Activated naive CD4-positive, alpha-beta T cell treated with anti-CD3 and anti-CD28 coated beads, Interleukin-2, amount 50 U/mL, for 24 hours (primary cell): ENCODE results near the gene LINGO4.

Experiments
- H3K27ac Mint-ChIP-seq: one replicate; pipeline ENCODE4 v1.8.0; 2021; ENCODE audit warnings: mild to moderate bottlenecking, mixed read lengths
- H3K27me3 Mint-ChIP-seq: one replicate; pipeline ENCODE4 v1.8.0; 2021; ENCODE audit warnings: mixed read lengths
- H3K36me3 Mint-ChIP-seq: one replicate; pipeline ENCODE4 v1.8.0; 2021; ENCODE audit warnings: mixed read lengths
- H3K4me1 Mint-ChIP-seq: one replicate; pipeline ENCODE4 v1.8.0; 2021; ENCODE audit warnings: mixed read lengths
- H3K4me3 Mint-ChIP-seq: one replicate; pipeline ENCODE4 v1.8.0; 2021; ENCODE audit warnings: mild to moderate bottlenecking, mixed read lengths
- H3K9me3 Mint-ChIP-seq: one replicate; pipeline ENCODE4 v1.8.0; 2021; ENCODE audit warnings: mixed read lengths

The LINGO4 gene, protein sequence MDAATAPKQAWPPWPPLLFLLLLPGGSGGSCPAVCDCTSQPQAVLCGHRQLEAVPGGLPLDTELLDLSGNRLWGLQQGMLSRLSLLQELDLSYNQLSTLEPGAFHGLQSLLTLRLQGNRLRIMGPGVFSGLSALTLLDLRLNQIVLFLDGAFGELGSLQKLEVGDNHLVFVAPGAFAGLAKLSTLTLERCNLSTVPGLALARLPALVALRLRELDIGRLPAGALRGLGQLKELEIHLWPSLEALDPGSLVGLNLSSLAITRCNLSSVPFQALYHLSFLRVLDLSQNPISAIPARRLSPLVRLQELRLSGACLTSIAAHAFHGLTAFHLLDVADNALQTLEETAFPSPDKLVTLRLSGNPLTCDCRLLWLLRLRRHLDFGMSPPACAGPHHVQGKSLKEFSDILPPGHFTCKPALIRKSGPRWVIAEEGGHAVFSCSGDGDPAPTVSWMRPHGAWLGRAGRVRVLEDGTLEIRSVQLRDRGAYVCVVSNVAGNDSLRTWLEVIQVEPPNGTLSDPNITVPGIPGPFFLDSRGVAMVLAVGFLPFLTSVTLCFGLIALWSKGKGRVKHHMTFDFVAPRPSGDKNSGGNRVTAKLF

GRCh38 chr1:151805066-151805820 lies at the start of gene LINGO4:
TSS of gene LINGO4 (minus strand) at chr1:151805419. CDS start at chr1:151802704, 2,715 bp downstream.
- Mint-ChIP-seq H3K36me3 (no peaks in the 10 kb centered on the region), H3K27ac (no peak within 1 kb of the TSS), H3K9me3 (no peaks in the 10 kb centered on the region), H3K4me1 (no peaks in the 10 kb centered on the region), H3K4me3 (no peak within 1 kb of the TSS), H3K27me3 (no peaks in the 10 kb centered on the region)

GRCh38 chr1:151854658-151855057 lies 49.4 kb upstream of the LINGO4 start:
- Mint-ChIP-seq H3K27ac (no peak overlapping the region), H3K36me3 (no peaks in the 10 kb centered on the region), H3K27me3 (no peaks in the 10 kb centered on the region), H3K9me3 (no peaks in the 10 kb centered on the region), H3K4me3 (no peak overlapping the region), H3K4me1 (no peaks in the 10 kb centered on the region)

DNA sequence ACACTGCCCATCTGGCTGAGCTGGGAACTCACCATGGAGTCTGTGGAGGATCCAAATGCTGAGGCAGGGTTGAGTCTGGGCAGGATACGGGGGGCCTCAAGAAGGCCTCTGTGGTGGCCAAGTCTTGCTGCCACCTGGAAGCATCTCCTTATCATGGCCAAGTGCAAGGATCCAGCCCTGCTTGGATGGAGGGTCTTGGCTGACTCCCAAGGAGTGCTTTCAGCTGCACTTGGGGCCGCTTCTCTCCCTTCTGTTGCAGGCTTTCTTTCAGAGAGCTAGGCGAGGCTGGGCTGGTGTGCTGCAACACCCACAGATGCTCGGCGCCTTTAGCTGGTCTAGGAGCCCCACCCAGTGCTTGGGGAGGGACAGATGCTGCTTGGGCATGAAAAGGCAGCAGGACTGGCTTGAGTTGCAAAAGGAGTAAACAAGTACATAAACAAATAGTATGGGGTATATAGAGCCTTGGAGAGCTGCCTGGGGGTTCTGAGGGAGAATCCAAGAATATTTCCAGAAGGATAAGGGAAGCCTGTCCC lies 48.3 kb upstream of the LINGO4 start, which contains the start of gene THEM5:
THEM5 (minus strand) TSS at position 302 of the 533 bp plus-strand sequence; CDS start at position 155, 147 bp downstream.
- Mint-ChIP-seq H3K4me3 (no peak within 1 kb of the TSS), H3K27me3 (no peaks in the 10 kb centered on the region), H3K36me3 (no peaks in the 10 kb centered on the region), H3K4me1 (no peaks in the 10 kb centered on the region), H3K9me3 (no peaks in the 10 kb centered on the region), H3K27ac (no peak within 1 kb of the TSS)

GRCh38 chr1:151852733-151853132 lies 47.5 kb upstream of the LINGO4 start:
- H3K4me1 Mint-ChIP-seq, result no peaks in the 10 kb centered on the region
- H3K4me3 Mint-ChIP-seq, result no peak overlapping the region
- H3K36me3 Mint-ChIP-seq, result no peaks in the 10 kb centered on the region
- H3K27ac Mint-ChIP-seq, result no peak overlapping the region
- H3K27me3 Mint-ChIP-seq, result no peaks in the 10 kb centered on the region
- no peaks in the 10 kb centered on the region for H3K9me3 Mint-ChIP-seq

GRCh38 chr1:151851886-151852285 lies 46.7 kb upstream of the LINGO4 start:
- H3K4me1 Mint-ChIP-seq, result no peaks in the 10 kb centered on the region
- H3K27ac Mint-ChIP-seq, result no peak overlapping the region
- H3K9me3 Mint-ChIP-seq, result no peaks in the 10 kb centered on the region
- no peak overlapping the region for H3K4me3 Mint-ChIP-seq
- H3K27me3 Mint-ChIP-seq, result no peaks in the 10 kb centered on the region
- no peaks in the 10 kb centered on the region for H3K36me3 Mint-ChIP-seq

DNA sequence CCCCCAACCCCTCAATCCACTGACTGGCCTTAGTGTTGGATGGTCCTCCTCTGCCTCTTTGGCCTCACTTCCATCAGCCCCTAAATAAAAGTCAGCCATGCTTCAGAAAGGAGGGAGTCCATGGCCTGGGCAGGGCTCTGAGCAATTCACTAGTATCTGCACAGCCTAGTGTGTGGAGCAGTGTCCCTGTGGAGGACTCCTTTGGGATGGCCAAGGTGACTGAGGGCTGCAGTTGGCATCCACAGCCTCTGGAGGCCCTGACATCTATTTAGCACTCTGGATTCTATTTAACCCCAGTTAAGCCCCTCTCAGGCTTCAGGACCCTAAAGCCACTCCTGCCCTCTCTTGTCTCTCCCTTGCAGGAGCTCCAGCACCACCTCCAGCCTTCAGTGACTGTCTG lies 44.7 kb upstream of the LINGO4 start:
- Mint-ChIP-seq H3K36me3 (peaks cover 3% of the 10 kb centered on the region), H3K4me1 (no peaks in the 10 kb centered on the region), H3K27ac (no peak overlapping the region), H3K4me3 (no peak overlapping the region), H3K27me3 (no peaks in the 10 kb centered on the region), H3K9me3 (no peaks in the 10 kb centered on the region)

DNA sequence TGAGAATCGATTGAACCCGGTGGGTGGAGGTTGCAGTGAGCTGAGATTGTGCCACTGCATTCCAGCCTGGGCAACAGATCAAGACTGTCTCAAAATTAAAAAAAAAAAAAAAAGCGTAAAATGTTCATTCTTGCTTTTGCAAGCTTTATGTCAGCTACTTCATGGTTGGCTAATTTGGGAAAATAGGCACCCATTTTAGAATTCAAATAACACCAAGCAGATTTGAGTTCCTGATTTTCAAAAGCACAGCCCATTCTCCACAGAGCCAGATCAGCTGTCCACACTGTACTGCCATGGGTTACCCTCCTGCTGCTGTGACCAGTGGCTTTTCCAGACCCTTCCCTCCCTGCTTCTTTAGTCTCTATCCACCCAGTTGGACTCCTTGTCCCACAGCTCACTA lies 43.9 kb upstream of the LINGO4 start:
- H3K36me3 Mint-ChIP-seq, result peaks cover 3% of the 10 kb centered on the region
- H3K27ac Mint-ChIP-seq, result no peak overlapping the region
- no peak overlapping the region for H3K4me3 Mint-ChIP-seq
- H3K27me3 Mint-ChIP-seq, result no peaks in the 10 kb centered on the region
- H3K9me3 Mint-ChIP-seq, result no peaks in the 10 kb centered on the region
- H3K4me1 Mint-ChIP-seq, result no peaks in the 10 kb centered on the region

- Mint-ChIP-seq H3K27ac (no peak overlapping the region), H3K36me3 (peaks cover 3% of the 10 kb centered on the region), H3K4me3 (no peak overlapping the region), H3K9me3 (no peaks in the 10 kb centered on the region), H3K27me3 (no peaks in the 10 kb centered on the region), H3K4me1 (no peaks in the 10 kb centered on the region)
Measured at GRCh38 chr1:151847867-151848596, 42.8 kb upstream of the LINGO4 start.

DNA sequence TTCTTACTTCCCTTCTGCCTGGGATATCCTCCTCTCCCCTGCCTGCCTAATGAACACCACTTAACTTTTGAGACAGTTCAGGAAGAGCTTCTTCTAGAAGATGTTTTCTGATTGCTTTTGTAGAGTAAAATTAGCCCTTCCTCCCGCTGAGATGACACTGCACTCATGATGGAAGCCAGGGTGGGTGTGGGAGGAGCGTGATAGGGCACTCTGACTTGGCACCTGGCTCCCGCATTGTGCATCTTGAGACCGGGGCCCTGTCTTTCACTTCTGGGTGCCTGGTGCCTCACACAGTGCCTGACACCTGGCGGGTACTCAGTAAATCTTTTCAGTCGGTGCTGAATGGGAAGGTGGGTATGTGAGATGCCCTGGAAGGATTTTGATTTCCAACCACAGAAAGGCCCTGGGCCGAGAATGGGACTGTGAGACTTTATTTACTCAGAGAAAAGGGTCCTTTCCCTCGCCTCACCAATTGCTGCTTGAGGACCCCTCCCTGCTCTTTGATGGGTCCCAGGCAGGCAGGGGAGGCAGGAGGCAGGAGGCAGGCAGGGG lies 41.5 kb upstream of the LINGO4 start:
- H3K4me1 Mint-ChIP-seq, result peaks cover under 1% of the 10 kb centered on the region
- no peak overlapping the region for H3K27ac Mint-ChIP-seq
- H3K36me3 Mint-ChIP-seq, result peaks cover 3% of the 10 kb centered on the region
- no peaks in the 10 kb centered on the region for H3K9me3 Mint-ChIP-seq
- H3K4me3 Mint-ChIP-seq, result no peak overlapping the region
- no peaks in the 10 kb centered on the region for H3K27me3 Mint-ChIP-seq

DNA sequence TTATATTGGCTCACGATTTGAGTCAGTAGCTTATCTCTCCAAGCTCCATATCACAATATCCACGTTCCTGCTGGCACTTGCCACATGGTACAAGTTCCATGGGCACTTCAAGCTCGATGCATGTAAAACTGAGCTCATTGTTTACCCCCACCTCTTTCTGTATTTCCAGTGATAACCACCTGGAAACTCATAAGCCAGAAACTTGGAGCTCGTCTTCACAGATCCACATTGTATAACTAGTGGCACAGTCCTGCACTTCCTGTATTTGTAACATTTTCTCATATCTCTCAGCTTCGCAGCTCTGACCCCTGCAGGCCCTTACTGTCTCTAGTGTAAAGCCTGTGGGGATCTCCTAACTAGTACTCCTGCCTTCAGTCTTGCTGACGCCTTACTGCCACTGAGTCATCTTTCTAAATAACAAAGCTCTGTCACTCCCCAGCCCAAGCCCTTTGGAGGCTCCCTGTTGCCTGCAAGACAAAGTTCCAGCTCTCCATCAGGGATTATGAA lies 40.9 kb upstream of the LINGO4 start:
- peaks cover 3% of the 10 kb centered on the region for H3K4me1 Mint-ChIP-seq
- no peaks in the 10 kb centered on the region for H3K27me3 Mint-ChIP-seq
- H3K9me3 Mint-ChIP-seq, result no peaks in the 10 kb centered on the region
- no peak overlapping the region for H3K27ac Mint-ChIP-seq
- peaks cover 5% of the 10 kb centered on the region for H3K36me3 Mint-ChIP-seq
- no peak overlapping the region for H3K4me3 Mint-ChIP-seq

GRCh38 chr1:151843398-151843797 lies 38.2 kb upstream of the LINGO4 start:
- Mint-ChIP-seq H3K27ac (no peak overlapping the region), H3K4me3 (no peak overlapping the region), H3K36me3 (peaks cover 5% of the 10 kb centered on the region), H3K9me3 (no peaks in the 10 kb centered on the region), H3K4me1 (peaks cover 19% of the 10 kb centered on the region), H3K27me3 (no peaks in the 10 kb centered on the region)

DNA sequence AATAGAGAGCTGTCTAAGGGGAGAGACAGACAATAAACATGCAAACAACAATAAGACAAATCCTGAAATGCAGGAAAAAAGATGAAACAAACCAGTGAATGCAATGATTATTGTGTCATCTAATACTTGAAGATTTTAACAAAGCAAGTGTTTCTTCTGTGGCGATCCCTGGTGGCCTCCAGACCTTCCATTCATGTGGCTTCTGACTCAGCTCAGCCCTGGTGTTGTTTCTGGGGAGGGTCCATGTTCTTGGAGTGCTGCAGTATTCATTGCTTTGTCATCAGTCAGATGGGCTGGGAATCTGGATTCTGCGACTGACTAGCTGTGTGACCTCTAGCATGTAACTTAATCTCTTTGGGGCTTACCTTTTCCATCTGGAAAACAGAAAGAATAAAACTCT lies 35.9 kb upstream of the LINGO4 start:
- H3K4me3 Mint-ChIP-seq, result no peak overlapping the region
- H3K36me3 Mint-ChIP-seq, result peaks cover 4% of the 10 kb centered on the region
- H3K27me3 Mint-ChIP-seq, result no peaks in the 10 kb centered on the region
- H3K9me3 Mint-ChIP-seq, result no peaks in the 10 kb centered on the region
- no peak overlapping the region for H3K27ac Mint-ChIP-seq
- H3K4me1 Mint-ChIP-seq, result peaks cover 35% of the 10 kb centered on the region

DNA sequence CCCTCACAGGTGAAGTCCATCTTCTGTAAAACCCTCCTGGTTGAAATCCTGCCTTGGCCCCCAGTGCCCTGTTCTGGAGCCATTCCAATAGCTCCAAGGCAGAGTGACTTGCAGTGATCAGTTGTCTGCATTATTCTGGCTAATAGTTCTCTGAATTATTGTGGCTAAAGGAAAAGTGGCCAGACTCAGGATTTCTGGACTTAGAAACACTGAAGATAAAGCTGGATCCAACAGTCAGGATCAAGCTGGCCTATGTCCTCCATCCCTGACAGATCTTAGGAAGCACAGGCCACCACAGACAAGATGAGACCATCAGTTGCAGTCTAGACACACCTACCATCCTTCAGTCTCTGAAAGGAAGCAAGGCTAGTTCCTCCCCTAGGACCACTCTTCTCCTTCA lies 35.2 kb upstream of the LINGO4 start:
- Mint-ChIP-seq H3K27ac (no peak overlapping the region), H3K27me3 (no peaks in the 10 kb centered on the region), H3K36me3 (peaks cover 2% of the 10 kb centered on the region), H3K9me3 (no peaks in the 10 kb centered on the region), H3K4me3 (peak overlapping the region; percentile 86), H3K4me1 (peaks cover 35% of the 10 kb centered on the region)

- peak within 1 kb of the TSS; percentile 89 for H3K27ac Mint-ChIP-seq
Measured at GRCh38 chr1:151839457-151840403, 34.5 kb upstream of the LINGO4 start, which contains the start of gene C2CD4D. TSS of gene C2CD4D (minus strand) at chr1:151839820. CDS start at chr1:151838989, 831 bp downstream.

More at GRCh38 chr1:151839457-151840403, 34.5 kb upstream of the LINGO4 start, which contains the start of gene C2CD4D:
- H3K4me1 Mint-ChIP-seq, result peaks cover 35% of the 10 kb centered on the region
- peak within 1 kb of the TSS; percentile 86 for H3K4me3 Mint-ChIP-seq
- no peaks in the 10 kb centered on the region for H3K9me3 Mint-ChIP-seq
- H3K27me3 Mint-ChIP-seq, result no peaks in the 10 kb centered on the region
- peaks cover 2% of the 10 kb centered on the region for H3K36me3 Mint-ChIP-seq
